ENCODE results near the gene DPF1.

GRCh38 chr19:38263689-38264485 is 39.9 kb upstream of the DPF1 start:
- TF ChIP-seq, protein P1, sequence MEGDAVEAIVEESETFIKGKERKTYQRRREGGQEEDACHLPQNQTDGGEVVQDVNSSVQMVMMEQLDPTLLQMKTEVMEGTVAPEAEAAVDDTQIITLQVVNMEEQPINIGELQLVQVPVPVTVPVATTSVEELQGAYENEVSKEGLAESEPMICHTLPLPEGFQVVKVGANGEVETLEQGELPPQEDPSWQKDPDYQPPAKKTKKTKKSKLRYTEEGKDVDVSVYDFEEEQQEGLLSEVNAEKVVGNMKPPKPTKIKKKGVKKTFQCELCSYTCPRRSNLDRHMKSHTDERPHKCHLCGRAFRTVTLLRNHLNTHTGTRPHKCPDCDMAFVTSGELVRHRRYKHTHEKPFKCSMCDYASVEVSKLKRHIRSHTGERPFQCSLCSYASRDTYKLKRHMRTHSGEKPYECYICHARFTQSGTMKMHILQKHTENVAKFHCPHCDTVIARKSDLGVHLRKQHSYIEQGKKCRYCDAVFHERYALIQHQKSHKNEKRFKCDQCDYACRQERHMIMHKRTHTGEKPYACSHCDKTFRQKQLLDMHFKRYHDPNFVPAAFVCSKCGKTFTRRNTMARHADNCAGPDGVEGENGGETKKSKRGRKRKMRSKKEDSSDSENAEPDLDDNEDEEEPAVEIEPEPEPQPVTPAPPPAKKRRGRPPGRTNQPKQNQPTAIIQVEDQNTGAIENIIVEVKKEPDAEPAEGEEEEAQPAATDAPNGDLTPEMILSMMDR (IDR thresholded peaks at IDR 0.05; ENCODE audit: low read depth, low read length, poor library complexity, severe bottlenecking) = no peak
- TF ChIP-seq EZH2phosphoT487 (IDR thresholded peaks at IDR 0.05; ENCODE audit: borderline replicate concordance, low read length) = no peak

All from DOHH2 (cell line).